Measurements from ENCODE around the gene CEMP1. TPM values are rescaled to one million over a fixed set of nuclear protein-coding genes. Genes with fewer than 3 reads are reported as not detected.
"Not testable (repeated sequence)": the region's sequence is repeated elsewhere in the genome, so short reads cannot be mapped to it uniquely, and the experiment has no call there.

CEMP1 gene, protein sequence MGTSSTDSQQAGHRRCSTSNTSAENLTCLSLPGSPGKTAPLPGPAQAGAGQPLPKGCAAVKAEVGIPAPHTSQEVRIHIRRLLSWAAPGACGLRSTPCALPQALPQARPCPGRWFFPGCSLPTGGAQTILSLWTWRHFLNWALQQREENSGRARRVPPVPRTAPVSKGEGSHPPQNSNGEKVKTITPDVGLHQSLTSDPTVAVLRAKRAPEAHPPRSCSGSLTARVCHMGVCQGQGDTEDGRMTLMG
- 0.84 TPM in 1 of 2 replicates, not detected in the other for total RNA-seq (2014; rRNA removed; shearing (Covaris generic))

DNA sequence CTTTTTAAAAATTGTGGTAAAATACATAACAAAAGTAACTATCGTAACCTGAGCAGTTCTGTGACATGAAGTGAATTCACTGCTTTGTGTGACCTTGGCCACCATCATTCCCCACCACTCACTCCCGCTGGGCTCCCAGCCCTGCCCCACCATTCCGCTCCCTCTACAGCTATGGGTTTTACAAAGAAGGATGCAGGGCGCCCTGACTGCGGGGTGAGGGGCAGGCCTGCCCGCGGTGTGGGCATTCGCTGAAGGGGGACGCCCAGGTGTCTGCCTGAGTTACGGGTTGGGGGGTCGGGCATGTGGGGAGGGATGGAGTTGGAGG, at the start of gene CEMP1:
Gene CEMP1 (minus strand): TSS at position 38 of the 325 bp plus-strand sequence. CDS start 335 bp downstream, outside the sequence.
- no peak for DNase-seq (ENCODE audit: low spot score)

- DNase-seq (ENCODE audit: low spot score), result not testable (repeated sequence)
These were observed 49.6 kb upstream of the CEMP1 start for GRCh38 chr16:2580818-2581217.

DNA sequence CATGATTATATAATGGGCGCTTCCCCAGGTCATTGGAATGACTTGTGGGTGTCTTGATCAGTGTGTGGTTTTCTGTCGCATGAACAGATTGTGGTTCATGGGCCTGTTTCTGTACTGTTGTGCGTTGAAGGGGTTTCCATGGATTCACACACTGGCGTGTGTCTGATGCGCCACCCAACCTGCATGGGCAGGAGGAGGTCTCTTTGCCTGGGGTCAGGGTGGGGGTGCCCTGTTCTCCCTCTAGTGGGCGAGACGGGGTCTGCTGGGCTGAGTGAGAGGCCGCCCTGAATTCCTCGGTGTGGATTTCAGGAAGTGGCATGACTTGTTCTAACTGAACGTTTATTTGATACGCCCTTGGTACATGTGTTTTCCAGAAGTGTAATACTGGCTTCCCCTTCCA, 48.9 kb upstream of the CEMP1 start:
- DNase-seq (ENCODE audit: low spot score), result peak; percentile 25

- not testable (repeated sequence) for DNase-seq (ENCODE audit: low spot score)
These were observed 47.7 kb upstream of the CEMP1 start for GRCh38 chr16:2578905-2579304.

DNA sequence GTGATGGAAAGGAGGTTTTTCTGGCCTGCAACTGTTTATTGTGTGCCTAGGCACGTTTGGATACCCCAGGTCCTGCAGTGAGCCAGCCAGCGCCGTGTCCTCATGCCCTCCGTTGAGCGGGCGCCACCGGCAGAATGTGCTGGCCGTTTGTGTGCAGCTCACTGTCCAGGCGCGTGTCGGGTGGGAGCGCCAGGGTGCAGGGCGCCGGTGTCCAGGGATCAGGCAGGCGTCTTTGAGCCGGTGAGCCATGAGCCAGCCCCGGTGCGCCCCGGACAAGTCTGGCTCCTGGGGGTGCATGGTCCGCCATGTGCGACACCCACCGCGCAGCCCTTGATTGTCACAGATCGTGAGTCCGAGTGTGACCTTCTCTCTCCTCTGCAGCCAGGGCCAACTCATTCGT, 45.8 kb upstream of the CEMP1 start:
- not testable (repeated sequence) for DNase-seq (ENCODE audit: low spot score)

DNA sequence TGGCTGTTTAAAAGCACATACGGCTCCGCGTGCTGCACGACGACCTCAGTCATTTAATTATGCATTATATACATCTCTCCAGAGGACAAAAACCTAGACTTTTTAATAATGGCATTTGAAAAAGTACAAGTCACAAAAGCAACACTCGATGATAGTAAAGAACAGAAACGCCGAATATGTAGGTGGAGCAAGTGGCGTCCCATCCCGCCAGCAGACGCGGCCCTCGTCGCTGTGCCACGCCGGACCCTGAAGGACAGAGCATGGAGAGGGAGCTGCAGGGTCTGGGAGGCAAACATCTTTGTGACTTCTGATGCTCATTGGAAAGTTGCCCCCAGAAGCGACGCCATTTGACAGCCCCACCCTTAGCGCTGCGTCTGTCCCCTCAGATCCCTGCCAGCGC, 44.6 kb upstream of the CEMP1 start:
- DNase-seq (ENCODE audit: low spot score), result not testable (repeated sequence)

DNA sequence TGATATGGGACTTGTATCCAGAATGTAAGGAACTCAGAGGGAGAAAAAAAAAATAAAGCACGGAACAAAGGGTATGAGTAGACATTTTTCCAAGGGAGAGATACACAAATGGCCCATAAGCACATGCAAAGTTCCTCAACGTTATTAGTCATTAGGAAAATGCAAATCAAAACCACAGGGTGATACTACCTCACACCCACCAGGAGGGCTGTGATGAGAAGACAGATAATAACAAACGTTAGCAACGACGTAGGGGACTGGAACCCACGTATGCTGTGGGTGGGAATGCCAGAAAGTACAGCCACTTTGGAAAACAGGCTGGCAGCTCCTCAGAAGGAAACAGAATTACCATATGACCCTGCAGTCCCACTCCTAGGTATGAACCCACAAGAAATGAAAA, 41.5 kb upstream of the CEMP1 start:
- not testable (repeated sequence) for DNase-seq (ENCODE audit: low spot score)

GRCh38 chr16:2568573-2568972, 37.4 kb upstream of the CEMP1 start:
- DNase-seq (ENCODE audit: low spot score), result not testable (repeated sequence)

DNA sequence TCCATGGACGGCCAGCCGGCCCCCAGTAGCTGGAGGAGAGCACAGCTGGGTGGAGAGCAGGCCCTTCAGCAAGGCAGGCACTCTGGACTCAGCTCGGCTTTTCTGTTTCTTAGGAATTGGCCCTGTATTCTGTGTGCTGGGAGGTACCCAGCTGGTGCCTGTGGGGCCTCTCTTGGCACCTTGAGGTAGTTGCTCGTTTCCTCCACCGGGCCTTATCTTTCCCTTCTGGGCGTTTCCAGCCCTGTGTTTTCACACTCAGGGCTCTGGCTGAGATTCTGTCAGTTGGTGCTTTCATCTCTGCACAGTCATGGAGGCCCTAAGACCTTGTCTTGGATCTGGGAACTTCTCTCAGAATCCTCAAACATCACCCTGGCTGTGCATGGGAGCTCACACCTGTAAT, 36.3 kb upstream of the CEMP1 start:
- DNase-seq (ENCODE audit: low spot score), result not testable (repeated sequence)

- not testable (repeated sequence) for DNase-seq (ENCODE audit: low spot score)
These were observed 29.6 kb upstream of the CEMP1 start for GRCh38 chr16:2560798-2561133.

DNA sequence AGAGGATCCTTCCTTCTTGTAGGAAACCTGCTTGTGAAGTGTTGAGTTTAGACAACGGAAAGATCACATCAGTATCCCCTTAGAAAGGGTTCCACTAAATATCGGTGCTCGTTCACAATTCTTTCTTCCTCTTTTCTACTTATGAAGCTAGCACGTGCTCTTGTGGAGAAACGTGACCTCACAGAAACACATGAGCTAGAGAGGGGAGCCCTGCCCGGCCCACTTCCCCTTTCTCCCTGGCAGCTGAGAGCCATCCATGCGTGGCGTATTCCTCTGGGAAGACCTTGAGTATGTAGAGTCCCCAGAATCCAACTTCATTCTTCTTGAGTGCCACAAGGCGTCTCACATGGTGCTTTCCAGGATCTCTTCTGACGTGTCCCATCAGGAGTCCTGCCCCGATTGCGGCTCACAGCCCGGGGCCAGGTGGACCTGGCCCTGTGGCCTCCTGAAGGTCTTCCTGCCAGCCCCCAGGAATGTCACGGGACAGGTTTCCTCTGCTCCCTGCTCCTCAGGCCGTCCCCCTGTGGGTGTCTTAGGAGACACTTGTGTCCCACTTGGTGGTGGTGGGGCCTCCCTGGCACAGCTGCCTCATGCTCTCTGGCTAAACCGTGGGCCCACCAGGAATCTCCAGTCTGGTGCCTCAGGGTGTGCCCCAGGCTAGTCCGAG, 29.1 kb upstream of the CEMP1 start:
- DNase-seq (ENCODE audit: low spot score), result not testable (repeated sequence)

- not testable (repeated sequence) for DNase-seq (ENCODE audit: low spot score)
These were observed 25.9 kb upstream of the CEMP1 start for GRCh38 chr16:2557150-2557549.

DNA sequence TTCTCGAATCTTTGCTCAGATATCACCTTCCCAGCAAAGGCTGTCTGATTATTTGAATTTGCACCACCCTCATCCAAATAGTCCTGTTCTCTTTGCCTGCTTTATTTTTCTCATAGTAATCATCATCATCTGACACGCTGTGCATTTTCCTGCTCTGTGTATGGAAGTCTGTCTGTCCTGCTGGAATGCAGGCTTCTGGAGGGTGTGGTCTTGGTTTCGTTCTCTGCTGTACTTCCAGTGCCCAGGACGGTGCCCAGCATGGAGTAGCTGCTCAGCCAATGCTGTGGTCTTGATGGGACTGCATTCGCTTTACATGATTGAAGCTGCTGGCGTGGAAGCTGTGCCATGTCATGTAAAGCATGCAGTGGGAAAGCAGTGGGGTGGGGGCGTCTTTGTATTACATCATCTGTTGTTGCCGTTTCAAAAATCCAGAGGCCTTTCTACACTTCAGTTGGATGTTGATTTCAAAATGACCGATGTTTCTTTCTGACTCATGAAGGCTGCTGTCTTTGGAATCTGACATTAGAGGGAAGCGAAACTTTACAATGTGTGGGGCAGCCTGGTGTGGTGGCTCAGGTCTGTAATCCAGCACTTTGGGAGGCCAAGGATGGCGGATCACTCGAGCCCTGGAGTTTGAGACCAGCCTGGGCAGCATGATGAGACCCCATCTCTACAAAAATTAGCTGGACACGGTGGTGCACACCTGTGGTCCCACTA, 23.7 kb upstream of the CEMP1 start:
- not testable (repeated sequence) for DNase-seq (ENCODE audit: low spot score)

GRCh38 chr16:2551420-2551889, 20.2 kb upstream of the CEMP1 start:
- DNase-seq (ENCODE audit: low spot score), result peak; percentile 23

DNA sequence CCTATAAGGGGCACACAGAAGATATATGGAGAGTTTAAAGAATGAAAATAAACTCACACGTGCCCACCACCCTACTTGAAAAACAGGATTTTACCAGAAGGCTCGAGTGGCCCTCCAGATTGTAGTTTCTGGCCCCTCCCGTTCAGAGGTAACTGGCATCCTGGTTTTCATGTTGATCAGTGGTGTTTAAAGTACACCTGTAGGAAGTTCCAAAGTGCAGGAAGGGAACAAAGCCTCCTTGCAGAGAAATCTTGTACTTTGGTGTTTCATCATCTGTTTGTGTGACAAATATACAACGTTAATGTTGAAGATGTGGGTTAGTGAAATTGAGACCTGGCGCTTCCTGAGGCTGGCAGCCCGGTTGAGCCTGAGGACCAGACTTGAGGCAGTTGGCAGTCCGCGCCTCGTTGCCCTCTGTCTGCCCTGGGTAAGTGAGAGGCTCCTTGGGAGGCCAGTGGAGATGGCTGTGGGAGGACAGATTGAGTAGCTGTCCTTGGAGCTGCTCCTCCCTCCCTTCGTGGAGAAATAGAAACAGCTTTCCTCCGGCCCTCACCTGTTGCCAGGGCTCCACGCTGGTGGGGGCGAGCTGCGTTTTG, 19.2 kb upstream of the CEMP1 start:
- DNase-seq (ENCODE audit: low spot score), result not testable (repeated sequence)

DNA sequence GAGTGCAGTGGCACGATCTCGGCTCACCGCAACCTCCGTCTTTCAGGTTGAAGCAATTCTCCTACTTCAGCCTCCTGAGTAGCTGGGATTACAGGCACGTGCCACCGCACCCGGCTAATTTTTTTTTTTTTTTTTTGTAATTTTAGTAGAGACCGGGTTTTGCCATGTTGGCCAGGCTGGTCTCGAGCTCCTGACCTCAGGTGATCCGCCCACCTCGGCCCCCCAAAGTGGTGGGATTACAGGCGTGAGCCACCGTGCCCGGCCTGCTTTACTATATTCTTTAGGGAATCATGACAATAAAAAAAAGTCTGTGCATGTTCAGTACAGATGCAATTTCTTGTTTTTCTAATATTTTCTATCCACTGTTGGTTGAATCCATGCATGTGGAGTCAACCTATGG, 12.6 kb upstream of the CEMP1 start:
- not testable (repeated sequence) for DNase-seq (ENCODE audit: low spot score)

DNA sequence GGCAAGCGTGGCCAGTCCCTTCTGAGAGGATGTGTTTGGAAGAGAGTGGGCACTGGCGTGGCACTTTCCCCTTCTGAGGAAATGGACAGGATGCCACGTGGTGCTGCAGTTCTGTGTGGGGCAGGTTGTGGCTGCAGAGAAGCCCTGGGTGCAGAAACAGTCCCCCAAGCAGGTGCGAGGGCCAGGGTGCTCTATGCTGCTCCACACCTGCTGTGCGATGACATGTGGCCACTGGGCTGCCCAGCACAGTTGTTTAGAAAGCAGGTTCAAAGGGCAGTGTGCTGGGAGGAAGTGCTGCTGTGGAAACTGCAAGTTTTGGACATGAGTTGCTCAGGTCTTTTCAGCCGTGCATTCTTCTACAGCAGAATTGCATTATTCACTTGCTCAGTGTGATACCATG, 10.2 kb upstream of the CEMP1 start:
- DNase-seq (ENCODE audit: low spot score), result peak; percentile 3

DNA sequence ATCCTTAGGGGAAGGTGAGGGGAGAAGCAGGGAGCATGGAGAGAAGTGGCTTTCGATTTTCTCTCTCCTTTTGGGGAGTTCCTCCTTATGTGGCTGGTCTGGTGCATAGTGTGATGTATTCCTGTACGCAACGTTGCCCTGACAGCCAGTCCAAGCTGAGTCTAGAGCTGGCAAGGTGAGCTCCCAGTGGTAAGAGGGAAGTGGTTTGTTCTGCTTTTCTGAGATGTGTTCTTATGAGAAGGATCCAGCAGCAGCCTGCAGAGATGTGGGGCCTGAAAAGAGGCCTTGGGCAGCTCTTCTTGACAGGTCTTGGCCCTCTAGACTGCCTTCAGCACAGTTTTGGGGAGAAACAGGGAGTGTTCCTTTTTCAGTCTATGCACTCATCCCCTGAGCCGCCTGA, 9.7 kb upstream of the CEMP1 start:
- not testable (repeated sequence) for DNase-seq (ENCODE audit: low spot score)

- peak; percentile 30 for DNase-seq (ENCODE audit: low spot score)
These were observed 8.7 kb upstream of the CEMP1 start for GRCh38 chr16:2539845-2540458.

DNA sequence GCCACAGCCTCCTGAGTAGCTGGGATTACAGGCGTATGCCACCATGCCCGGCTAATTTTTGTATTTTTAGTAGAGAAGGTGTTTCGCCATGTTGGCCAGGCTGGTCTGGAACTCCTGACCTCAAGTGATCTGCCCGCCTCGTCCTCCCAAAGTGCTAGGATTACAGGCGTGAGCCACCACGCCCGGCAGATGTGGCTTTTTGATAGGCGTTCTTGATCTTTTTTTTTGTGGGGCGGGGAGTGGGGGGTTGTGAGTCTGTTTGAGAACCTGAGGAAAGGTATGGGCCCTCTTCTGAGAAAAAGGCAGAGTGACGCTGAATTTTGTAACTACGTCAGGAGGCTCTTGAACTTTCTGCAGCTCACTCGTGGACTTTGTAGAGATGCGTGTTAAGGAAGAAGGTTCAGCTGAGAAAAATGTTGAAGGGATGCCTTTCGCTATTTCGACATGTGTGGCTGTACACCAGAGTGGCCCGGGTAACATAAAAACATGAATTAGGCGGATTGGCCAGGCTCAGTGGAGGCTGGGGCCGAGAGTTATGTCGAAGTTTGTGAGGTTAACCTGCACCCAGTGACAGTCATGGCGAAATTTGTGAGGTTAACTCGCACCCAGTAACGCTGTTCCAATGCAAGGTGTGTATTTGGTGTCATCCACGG, 8.1 kb upstream of the CEMP1 start:
- DNase-seq (ENCODE audit: low spot score), result not testable (repeated sequence)
